SK-N-SH (cell line): Measurements from ENCODE around the gene CPAMD8. TPM values are rescaled to one million over a fixed set of nuclear protein-coding genes. Genes with fewer than 3 reads are reported as not detected.

Experiments
- CTCF ChIA-PET: fragments of 300-600, 350-600 bp; formaldehyde crosslinking; extraction: SDS; loops from one replicate; lab custom pipeline; 2021; lab: Yijun Ruan, JAX
- POLR2A ChIA-PET: fragments of 350-600 bp; sonication (Branson Sonifier 250); formaldehyde crosslinking; extraction: SDS; loops from one replicate; lab custom pipeline; 2020; ENCODE audit warnings: antibody characterized with exemption, inconsistent platforms; lab: Yijun Ruan, JAX
- DNase-seq: peaks from one replicate; pipeline ENCODE4 v3.0.0; 2012
- H2AFZ ChIP-seq: fragments of 200-600 bp; sonication (generic); 2 replicates; pipeline ENCODE4 v1.8.1; 2016; ENCODE audit warnings: antibody characterized with exemption, mild to moderate bottlenecking, low read depth
- H3F3A ChIP-seq: fragments of 200-600 bp; sonication (generic); replicated peaks from 2 replicates; pipeline ENCODE3; 2016; ENCODE audit warnings: antibody characterized with exemption, mild to moderate bottlenecking; ENCODE audit not compliant: insufficient read depth
- H3K27ac ChIP-seq, 2 experiments: fragments of 200-500 bp in 1 of 2; fragments of 200-600 bp in 1 of 2; sonication (Bioruptor generic) in 1 of 2; sonication (generic), shearing (Covaris generic) in 1 of 2; 2 replicates each; pipeline versions ENCODE4 v1.5.1 to v1.6.1; 2014 to 2016; ENCODE audit warnings: low read depth in 2 of 2, inconsistent platforms in 1 of 2, low read length in 1 of 2, mild to moderate bottlenecking in 1 of 2, mixed read lengths in 1 of 2
- H3K27me3 ChIP-seq: fragments of 200-600 bp; sonication (generic), shearing (Covaris generic); 2 replicates; pipeline ENCODE4 v1.6.1; 2016; ENCODE audit warnings: mixed run types; ENCODE audit not compliant: insufficient read depth
- H3K36me3 ChIP-seq, 2 experiments: fragments of 200-500 bp in 1 of 2; fragments of 200-600 bp in 1 of 2; sonication (Bioruptor generic) in 1 of 2; sonication (generic) in 1 of 2; replicated peaks in 1 of 2; 2 replicates each; pipeline versions ENCODE3 to v1.5.1; 2014 to 2016; ENCODE audit warnings: low read length in 1 of 2, mild to moderate bottlenecking in 1 of 2; ENCODE audit not compliant: insufficient read depth in 2 of 2, control insufficient read depth in 1 of 2
- H3K4me1 ChIP-seq, 2 experiments: fragments of 200-500 bp in 1 of 2; fragments of 200-600 bp in 1 of 2; sonication (Bioruptor generic) in 1 of 2; sonication (generic), shearing (Covaris generic) in 1 of 2; 2 replicates each; pipeline versions ENCODE4 v1.5.1 to v1.6.1; 2014 to 2016; ENCODE audit warnings: low read depth in 1 of 2, low read length in 1 of 2, mixed run types in 1 of 2; ENCODE audit not compliant: insufficient read depth in 2 of 2, control insufficient read depth in 1 of 2
- H3K4me2 ChIP-seq: fragments of 200-600 bp; sonication (generic), shearing (Covaris generic); 2 replicates; pipeline ENCODE4 v1.6.1; 2017; ENCODE audit warnings: mixed run types
- H3K4me3 ChIP-seq, 2 experiments: fragments of 200-500 bp in 1 of 2; fragments of 200-600 bp in 1 of 2; sonication (Bioruptor generic) in 1 of 2; sonication (generic), shearing (Covaris generic) in 1 of 2; 2 replicates each; pipeline versions ENCODE4 v1.5.1 to v1.8.1; 2014 to 2016; ENCODE audit warnings: low read depth in 2 of 2, inconsistent platforms in 1 of 2, low read length in 1 of 2, mild to moderate bottlenecking in 1 of 2, mixed read lengths in 1 of 2, moderate library complexity in 1 of 2
- H3K79me2 ChIP-seq: fragments of 200-600 bp; sonication (generic); 2 replicates; pipeline ENCODE4 v1.8.1; 2017; ENCODE audit warnings: mild to moderate bottlenecking; ENCODE audit not compliant: insufficient read depth
- H3K9ac ChIP-seq: fragments of 200-600 bp; sonication (generic); 2 replicates; pipeline ENCODE4 v1.6.1; 2017; ENCODE audit warnings: mixed run types
- H3K9me2 ChIP-seq: fragments of 200-600 bp; sonication (generic); 2 replicates; pipeline ENCODE4 v1.6.1; 2017; ENCODE audit warnings: mixed run types
- H3K9me3 ChIP-seq: fragments of 200-600 bp; sonication (generic); 2 replicates; pipeline ENCODE4 v1.6.1; 2017; ENCODE audit warnings: mixed run types, mild to moderate bottlenecking, moderate library complexity
- H4K20me1 ChIP-seq: fragments of 200-600 bp; sonication (generic); 2 replicates; pipeline ENCODE4 v1.6.1; 2017; ENCODE audit warnings: mild to moderate bottlenecking, mixed run types; ENCODE audit not compliant: insufficient read depth
- EZH2phosphoT487 ChIP-seq: fragments of 200-600 bp; sonication (generic); IDR thresholded peaks from 2 replicates; pipeline ENCODE4 v1.6.1; 2017; ENCODE audit warnings: low read depth, mixed run types, mild to moderate bottlenecking, antibody characterized with exemption, moderate library complexity, borderline replicate concordance
- GABPA ChIP-seq: IDR thresholded peaks from 2 replicates; pipeline ENCODE4 v1.4.0; 2012; ENCODE audit warnings: low read depth, mild to moderate bottlenecking
- GATA2 ChIP-seq: sonication (generic); formaldehyde crosslinking; IDR thresholded peaks from 2 replicates; pipeline ENCODE4 v1.5.0; 2020; ENCODE audit warnings: mild to moderate bottlenecking, missing genetic modification reagents
- NFIC ChIP-seq: IDR thresholded peaks from 2 replicates; pipeline ENCODE4 v1.4.0; 2012; ENCODE audit warnings: borderline replicate concordance
- NRF1 ChIP-seq: IDR thresholded peaks from 2 replicates; pipeline ENCODE4 v1.6.1; 2012; ENCODE audit warnings: low read depth, mild to moderate bottlenecking, low read length
- PBX3 ChIP-seq: IDR thresholded peaks from 2 replicates; pipeline ENCODE4; 2012
- RFX5 ChIP-seq: IDR thresholded peaks from 2 replicates; pipeline ENCODE4 v1.6.1; 2012; ENCODE audit warnings: mild to moderate bottlenecking, improper control_type of control experiment, low read length
- RXRA ChIP-seq: IDR thresholded peaks from 2 replicates; pipeline ENCODE4 v1.4.0; 2012; ENCODE audit warnings: low read depth, mild to moderate bottlenecking, borderline replicate concordance
- TAF1 ChIP-seq: IDR thresholded peaks from 2 replicates; pipeline ENCODE4 v1.6.1; 2012; ENCODE audit warnings: low read depth, mild to moderate bottlenecking, low read length, moderate library complexity, borderline replicate concordance
- TEAD4 ChIP-seq: IDR thresholded peaks from 2 replicates; pipeline ENCODE4 v1.4.0; 2012; ENCODE audit warnings: mild to moderate bottlenecking, borderline replicate concordance; ENCODE audit not compliant: insufficient read depth
- USF1 ChIP-seq: IDR thresholded peaks from 2 replicates; pipeline ENCODE4 v1.4.0; 2012; ENCODE audit warnings: low read depth, borderline replicate concordance
- USF2 ChIP-seq: fragments of 150-350 bp; IDR thresholded peaks from 2 replicates; pipeline ENCODE4 v1.6.1; 2017; ENCODE audit warnings: antibody characterized with exemption, low read length, low read depth, borderline replicate concordance
- ZBTB33 ChIP-seq: IDR thresholded peaks from 2 replicates; pipeline ENCODE4 v1.4.0; 2012; ENCODE audit warnings: low read depth, borderline replicate concordance
- WGBS: methylation state at CpG from one replicate; pipeline ENCODE4 v1.1.6; 2017; ENCODE audit warnings: low lambda C conversion rate; 5-methylcytosine and 5-hydroxymethylcytosine counted together
- polyA plus RNA-seq, 3 experiments: library from polyadenylated mRNA; depleted of rRNA; stranded (reverse); fragments of >200 nt; gene quantifications; 2 replicates each; pipeline ENCODE4 v1.2.3, GENCODE V29; 2012

CPAMD8 gene
- polyA plus RNA-seq, 1 of the 3 experiments (the other 2 are of a cell fraction): 1.2 TPM

GRCh38 chr19:16888629-16889365 lies 137.8 kb downstream of the CPAMD8 start, which contains the start of gene F2RL3:
Gene F2RL3, plus strand, starts transcription at chr19:16888999. Its CDS starts 191 bp downstream, at chr19:16889190.
- H3K4me2 ChIP-seq: 0 out of 2 replicates have a peak within 1 kb of the TSS, but pooled peaks have one; percentile 15
- no peaks in the 10 kb centered on the region for H3K9me2 ChIP-seq
- CTCF ChIA-PET: interaction anchor here (0.9 kb wide), 1 partner anchor 48 kb away, joined by 3 read pairs; no protein-coding TSS in a partner anchor
- H3K4me1 ChIP-seq: peaks cover 0 to 16% of the 10 kb centered on the region in 2 experiments; a peak in 1 of 4 replicates
- no peak within 1 kb of the TSS for H3K4me3 ChIP-seq
- H3F3A ChIP-seq: no peaks in the 10 kb centered on the region
- TF ChIP-seq NRF1: no peak
- no peak for TF ChIP-seq NFIC
- no peak for TF ChIP-seq USF1
- TF ChIP-seq ZBTB33: no peak
- no peak for TF ChIP-seq TAF1
- TF ChIP-seq GABPA: no peak
- no peak for TF ChIP-seq RFX5
- TF ChIP-seq USF2: no peak
- TF ChIP-seq EZH2phosphoT487: no peak
- no peak for TF ChIP-seq TEAD4
- TF ChIP-seq PBX3: no peak
- no peak for TF ChIP-seq RXRA
- no peak for TF ChIP-seq GATA2
- H3K9ac ChIP-seq: no peak within 1 kb of the TSS
- POLR2A ChIA-PET: no interaction called here
- no peaks in the 10 kb centered on the region for H3K9me3 ChIP-seq
- no peaks in the 10 kb centered on the region for H3K36me3 ChIP-seq
- no peaks in the 10 kb centered on the region for H3K79me2 ChIP-seq
- H4K20me1 ChIP-seq: no peaks in the 10 kb centered on the region
- 50% methylated on average over 18 of the region's 31 CpGs for WGBS
- H3K27ac ChIP-seq: no peak within 1 kb of the TSS
- H2AFZ ChIP-seq: no peak within 1 kb of the TSS
- no peaks in the 10 kb centered on the region for H3K27me3 ChIP-seq
- DNase-seq: peak; percentile 71
